NCI-H128 (cell line): ENCODE results near the gene ATXN7L3.

ENCODE experiments used
- DNase-seq: peaks from one replicate; lab custom pipeline; 2025; ENCODE audit not compliant: unreplicated experiment; lab: John Stamatoyannopoulos, UW

ATXN7L3 gene

GRCh38 chr17:44203731-44204440 is 4.2 kb upstream of the ATXN7L3 start:
- DNase-seq = no peak

GRCh38 chr17:44202756-44203155 is 3.1 kb upstream of the ATXN7L3 start:
- DNase-seq = no peak

GRCh38 chr17:44200478-44201155 is 933 bp upstream of the ATXN7L3 start:
- DNase-seq = no peak

GRCh38 chr17:44198721-44199552 is 747 bp downstream of the ATXN7L3 start:
- DNase-seq = no peak

GRCh38 chr17:44197980-44198720 is 1.5 kb downstream of the ATXN7L3 start:
- DNase-seq = no peak

GRCh38 chr17:44197107-44197506 is 2.6 kb downstream of the ATXN7L3 start:
- no peak for DNase-seq

GRCh38 chr17:44193326-44194084 is 6.2 kb downstream of the ATXN7L3 start:
- DNase-seq = no peak

- no peak for DNase-seq
Observed at GRCh38 chr17:44192750-44193149, 6.9 kb downstream of the ATXN7L3 start.

- no peak for DNase-seq
Observed at GRCh38 chr17:44191941-44192496, 7.7 kb downstream of the ATXN7L3 start.

GRCh38 chr17:44191369-44191768 is 8.3 kb downstream of the ATXN7L3 start:
- no peak for DNase-seq

- no peak for DNase-seq
Observed at GRCh38 chr17:44190481-44190880, 9.2 kb downstream of the ATXN7L3 start.

GRCh38 chr17:44188576-44189403 is 10.9 kb downstream of the ATXN7L3 start:
- DNase-seq = no peak

GRCh38 chr17:44187131-44187899 is 12.4 kb downstream of the ATXN7L3 start:
- DNase-seq = no peak

GRCh38 chr17:44186307-44187130 is 13.2 kb downstream of the ATXN7L3 start, which contains the start of gene TMUB2:
TSS of gene TMUB2 (plus strand) at chr17:44186972. CDS start at chr17:44187709, 737 bp downstream.
- peak; percentile 91 for DNase-seq

- no peak for DNase-seq
Observed at GRCh38 chr17:44184212-44184810, 15.4 kb downstream of the ATXN7L3 start.

- DNase-seq = no peak
Observed at GRCh38 chr17:44183024-44183423, 16.7 kb downstream of the ATXN7L3 start.

GRCh38 chr17:44178133-44178532 is 21.6 kb downstream of the ATXN7L3 start:
- no peak for DNase-seq
